ENCODE data around the gene ARAP2. TPM values are rescaled to one million over a fixed set of nuclear protein-coding genes. Genes with fewer than 3 reads are reported as not detected.

Gene ARAP2
- total RNA-seq, 1 experiment from 2014 or later, result under 0.01 TPM

DNA sequence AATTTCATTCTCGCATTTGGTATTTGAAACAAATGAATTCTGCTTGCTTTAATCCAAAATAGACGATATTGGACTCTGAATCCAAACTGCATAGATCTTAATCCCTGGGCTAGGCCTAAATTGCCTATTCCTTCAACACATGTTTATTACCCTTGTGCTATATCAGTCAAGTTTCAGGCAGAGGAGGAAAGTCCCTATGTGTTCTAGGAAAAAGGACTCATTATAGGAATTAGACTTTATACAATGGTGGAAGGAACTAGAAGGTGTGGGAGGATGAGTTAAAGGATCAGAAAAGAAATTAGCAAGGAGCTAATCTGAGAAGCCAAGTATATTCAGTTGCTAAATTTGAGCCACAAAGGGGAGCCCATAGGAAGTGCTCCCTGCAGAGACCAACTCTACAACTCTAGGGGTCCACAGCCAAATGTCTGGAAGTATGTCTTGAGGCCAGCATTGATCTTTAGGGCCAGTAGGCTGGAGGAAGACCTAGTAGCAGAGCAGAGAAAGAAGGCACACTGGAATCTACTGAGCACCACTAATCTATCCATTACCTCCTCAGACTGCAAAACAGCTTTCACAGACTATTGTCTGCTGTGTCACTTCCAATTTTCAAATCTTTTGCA lies 20.0 kb upstream of the ARAP2 start:
- DNase-seq (ENCODE audit: low read depth), result no peak

DNA sequence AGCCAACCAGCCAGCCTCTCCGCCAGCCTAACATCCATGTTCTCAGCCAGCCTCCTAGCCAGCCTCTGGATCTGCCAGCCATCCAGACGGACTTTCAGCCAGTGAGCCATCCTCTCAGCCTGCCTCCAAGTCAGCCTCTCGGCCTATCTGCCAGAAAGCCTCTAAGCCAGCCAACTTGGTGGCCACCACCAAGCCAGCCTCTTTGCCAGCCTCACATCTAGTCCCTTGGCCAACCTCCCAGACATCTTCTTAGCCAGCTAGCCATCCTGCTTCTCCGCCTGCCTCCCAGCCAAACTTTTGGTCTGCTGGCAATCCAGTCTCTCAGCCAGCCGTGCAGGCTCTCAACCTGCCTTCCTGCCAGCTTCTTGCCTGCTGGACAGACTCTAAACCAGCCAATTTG lies 16.4 kb upstream of the ARAP2 start:
- DNase-seq (ENCODE audit: low read depth), result no peak

DNA sequence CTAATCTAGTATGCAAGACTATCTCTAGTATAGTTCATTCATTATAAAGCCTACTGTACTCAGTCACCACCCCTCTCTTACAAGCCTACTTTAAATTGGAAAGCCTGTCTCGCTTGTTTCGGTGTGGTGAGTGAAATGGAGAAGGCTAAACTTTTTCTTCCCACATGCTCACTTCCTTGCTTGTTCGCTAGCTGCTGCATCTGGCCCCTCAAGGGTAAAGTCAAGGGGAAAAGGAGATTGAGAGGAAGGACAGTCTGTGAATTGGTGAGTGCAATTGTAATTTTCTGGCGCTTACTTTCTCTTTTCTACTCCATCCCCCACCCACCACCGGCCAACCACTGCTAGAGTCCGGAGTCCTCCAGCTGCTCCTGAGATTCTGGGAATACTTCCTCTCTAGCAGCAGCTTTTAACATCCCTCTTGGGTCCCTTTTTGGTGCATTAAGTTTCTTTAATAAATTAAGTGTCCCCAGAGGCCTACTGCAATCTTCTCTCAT lies 12.1 kb upstream of the ARAP2 start:
- DNase-seq (ENCODE audit: low read depth), result no peak

DNA sequence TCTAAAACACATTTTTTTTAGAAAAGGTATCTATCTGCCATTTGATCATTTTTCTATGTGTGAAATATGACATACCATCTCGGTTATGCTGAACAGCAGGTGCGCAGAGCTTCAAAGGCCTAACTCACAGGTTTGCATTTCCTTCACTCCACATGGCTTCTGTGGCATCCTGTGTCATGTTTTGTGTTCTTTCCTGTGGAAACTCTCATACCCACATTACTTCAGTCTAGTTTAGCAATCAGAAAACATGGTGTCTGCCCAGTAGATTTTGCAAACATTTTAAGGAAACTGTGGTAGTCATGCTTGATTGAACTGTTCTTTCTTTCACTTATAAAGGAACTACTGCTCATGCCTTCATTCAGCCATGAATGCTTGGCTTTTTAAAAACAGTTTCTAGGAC lies 11.3 kb upstream of the ARAP2 start:
- no peak for DNase-seq (ENCODE audit: low read depth)

DNA sequence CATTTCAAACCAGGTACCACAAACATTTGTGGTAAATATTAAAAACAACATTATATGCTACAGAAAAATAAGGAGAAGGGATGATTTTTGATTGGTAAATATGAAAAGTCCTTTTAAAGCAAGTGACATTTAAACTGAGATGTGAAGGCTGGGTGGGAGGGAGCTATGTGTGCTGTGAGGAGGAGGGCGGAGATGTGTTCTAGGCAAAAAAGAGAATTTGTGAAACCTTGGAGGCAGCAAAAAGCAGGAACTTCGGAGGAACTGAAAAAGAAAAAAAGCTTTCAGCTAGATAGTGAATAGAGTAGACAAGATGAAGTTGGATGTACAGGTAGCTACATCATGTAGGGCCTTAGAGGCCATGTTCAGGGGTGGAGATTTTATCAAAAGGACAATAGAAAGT lies 10.1 kb upstream of the ARAP2 start:
- DNase-seq (ENCODE audit: low read depth), result no peak

DNA sequence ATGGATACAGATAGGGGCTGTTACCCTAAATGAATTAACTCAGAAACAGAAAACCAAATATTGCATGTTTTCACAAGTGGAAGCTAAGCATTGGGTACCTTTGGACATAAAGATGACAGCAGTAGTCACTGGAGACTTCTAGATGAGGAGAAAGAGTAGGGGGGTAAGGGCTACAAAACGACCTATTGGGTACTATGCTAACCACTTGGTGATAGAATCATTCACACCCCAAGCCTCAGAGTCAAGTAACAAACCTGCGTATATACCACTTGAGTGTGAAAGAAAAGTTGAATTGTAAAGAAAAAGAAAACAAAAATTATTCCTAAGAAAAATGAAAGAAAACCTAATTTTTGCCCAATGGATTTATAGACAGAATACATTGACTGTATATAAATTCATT lies 7.7 kb upstream of the ARAP2 start:
- no peak for DNase-seq (ENCODE audit: low read depth)

DNA sequence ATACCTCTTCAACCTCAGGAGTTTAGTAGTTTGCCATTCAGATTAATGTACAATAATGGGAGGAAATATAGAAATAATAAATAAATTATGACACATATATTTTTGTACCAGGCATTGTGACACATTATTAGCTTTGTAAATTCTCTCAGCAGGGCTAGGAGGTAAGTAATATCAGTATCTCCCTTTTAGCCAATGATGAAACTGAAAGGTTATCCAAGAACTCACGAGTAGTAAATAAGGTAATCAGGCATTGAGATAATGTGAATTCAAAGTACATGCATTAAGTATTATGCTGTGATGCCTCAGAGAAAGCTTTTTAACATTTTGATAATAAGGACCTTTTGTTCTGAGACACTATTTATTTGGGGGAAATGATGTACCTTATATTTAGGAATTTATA lies 5.3 kb upstream of the ARAP2 start:
- DNase-seq (ENCODE audit: low read depth), result no peak

DNA sequence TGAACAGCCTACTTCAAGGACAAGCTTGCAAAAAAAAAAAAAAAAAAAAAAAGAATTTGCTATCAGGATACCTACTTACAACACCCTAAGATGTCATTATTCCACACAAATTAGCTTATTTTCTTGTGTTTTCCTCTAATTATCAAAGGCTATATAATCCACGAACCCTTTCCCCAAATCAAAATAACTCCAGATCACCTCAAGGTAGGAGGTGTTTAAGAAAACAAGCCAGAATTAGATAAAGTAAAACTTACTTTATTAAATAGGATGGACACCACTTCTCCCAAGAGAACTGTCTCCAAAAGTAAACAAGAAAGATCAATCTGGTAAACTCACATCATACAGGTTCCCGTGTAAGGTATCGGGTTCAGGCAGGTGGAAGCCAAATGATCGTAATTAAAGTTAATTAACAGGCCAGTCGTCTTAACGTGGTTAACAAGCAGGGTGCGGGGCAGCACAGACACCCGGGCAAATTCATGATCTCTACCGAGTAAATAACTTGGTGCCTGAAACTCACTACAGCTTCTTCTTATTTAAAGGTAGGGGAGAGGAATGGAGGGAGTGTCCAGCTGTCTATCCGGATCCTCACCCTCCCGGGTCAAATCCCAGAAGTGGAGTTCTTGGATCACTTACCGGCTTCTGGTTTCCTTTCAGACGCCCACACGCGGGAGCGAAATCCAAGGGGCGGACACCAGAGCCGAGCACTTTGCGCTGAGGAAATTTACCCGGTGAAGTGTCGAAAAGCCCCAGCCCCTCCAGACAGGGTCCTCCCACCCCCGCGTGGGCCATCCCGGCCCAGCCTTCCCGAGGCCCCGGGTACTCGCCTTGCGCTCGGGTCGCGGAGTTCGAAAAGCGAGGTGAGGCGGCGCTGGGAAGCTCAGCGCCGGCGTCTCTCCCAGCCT lies 708 bp downstream of the ARAP2 start:
- no peak for DNase-seq (ENCODE audit: low read depth)

DNA sequence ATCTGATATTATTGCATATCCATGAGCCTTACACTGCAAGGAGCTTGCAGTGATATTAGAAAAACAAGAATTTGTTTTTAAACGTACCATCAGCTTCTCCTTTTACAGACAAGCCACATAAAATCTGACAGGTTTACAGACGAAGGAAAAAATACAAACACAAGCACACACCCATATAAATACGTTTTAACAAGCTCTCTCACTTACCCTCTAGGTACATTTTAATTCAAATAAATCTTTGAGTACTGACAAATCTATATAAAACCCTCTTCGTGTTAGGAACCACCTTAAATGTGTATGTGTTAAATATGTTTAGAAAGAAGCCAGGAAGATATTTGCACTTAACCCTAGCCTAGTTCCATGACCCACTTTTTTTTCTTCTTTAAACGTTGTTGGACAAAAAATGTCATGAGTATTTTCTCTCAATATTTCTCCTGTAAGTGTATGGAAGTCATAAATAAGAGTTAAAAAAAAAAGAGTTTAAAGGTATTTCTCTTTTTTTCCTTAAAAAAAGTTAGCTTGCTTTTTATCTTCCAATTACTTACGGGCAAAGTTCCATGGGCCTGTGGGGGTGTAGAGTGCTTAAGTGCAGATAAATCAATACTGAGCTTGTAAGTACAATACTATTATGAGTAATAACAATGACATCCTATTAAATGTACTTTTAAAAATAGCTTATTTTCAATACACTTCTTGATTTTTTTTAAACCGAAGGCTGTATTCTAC lies 1.5 kb downstream of the ARAP2 start:
- DNase-seq (ENCODE audit: low read depth), result no peak

DNA sequence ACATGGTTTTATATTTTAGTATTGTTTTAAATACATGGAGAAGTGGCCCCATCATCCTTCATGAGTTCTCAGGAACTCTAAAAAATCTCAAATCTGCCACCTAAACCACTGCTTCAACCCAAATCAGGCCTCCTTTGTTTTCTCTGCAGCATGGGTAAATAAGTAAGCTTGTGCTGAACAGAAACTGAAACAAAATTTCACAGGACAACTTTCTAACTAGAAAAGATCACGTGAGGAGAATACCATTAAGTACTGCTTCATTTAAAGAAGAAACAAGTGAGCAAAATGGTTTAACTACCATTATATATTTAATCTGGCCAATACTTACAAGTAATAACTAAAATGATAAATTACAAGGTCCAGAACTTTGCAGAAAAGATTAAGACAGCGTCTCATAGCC lies 2.5 kb downstream of the ARAP2 start:
- no peak for DNase-seq (ENCODE audit: low read depth)

DNA sequence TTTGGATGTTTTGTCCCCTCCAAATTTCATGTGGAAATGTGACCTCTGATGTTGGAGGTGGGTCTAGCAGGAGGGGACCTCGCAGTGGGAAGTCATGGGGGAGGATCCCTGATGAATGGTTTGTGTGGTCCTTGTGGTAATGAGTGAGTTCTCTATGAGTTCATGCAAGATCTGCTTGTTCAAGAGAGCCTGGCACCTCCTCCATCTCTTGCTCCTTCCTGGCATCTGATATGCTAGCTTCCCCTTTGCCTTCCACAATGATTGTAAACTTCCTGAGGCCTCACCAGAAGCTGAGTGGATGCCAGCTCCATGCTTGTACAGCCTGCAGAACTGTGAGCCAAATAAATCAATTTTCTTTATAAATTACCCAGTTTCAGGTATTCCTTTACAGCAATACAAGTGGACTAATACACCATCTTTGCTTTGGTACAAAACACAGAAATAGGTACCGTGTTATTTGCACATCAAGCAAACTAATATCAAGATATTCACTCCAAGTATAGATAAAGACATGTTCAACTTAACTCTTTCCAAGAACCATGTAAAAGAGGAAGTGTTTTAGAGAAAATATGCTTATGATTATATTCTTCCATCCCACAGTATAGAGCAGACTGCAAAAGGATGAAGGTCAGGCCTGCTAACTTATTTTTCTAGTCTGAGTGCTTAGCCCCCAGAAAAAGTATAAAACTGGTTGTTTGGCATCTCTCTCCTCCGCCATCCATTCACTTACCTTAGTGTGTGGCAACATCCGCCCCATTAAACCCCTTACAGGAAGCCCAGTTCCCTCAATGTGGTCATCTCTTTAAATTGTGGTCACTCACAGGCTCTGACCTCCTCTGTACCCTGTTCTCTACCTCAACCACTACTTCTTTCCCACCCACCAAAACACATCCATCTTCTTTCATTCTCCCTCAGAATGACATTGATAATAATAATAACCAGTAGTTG lies 6.7 kb downstream of the ARAP2 start:
- DNase-seq (ENCODE audit: low read depth), result no peak

DNA sequence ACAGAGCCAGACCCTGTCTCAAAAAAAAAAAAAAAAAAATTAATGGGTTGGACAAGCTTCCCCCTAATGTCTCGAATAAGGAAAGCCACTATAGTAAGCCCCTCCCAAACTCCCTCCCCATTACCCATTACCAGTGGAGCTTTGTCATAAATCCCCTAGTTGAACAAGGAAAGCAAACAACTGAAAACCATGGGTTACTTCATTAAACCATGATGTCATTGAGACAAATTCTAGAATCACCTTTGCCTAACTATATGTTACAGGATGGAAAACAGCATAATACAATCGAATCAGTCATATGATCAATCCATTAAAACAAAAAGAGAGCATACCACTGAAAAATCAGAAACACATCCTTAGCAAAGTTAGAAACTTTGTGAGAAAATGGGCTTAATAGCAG lies 8.2 kb downstream of the ARAP2 start:
- DNase-seq (ENCODE audit: low read depth), result no peak

DNA sequence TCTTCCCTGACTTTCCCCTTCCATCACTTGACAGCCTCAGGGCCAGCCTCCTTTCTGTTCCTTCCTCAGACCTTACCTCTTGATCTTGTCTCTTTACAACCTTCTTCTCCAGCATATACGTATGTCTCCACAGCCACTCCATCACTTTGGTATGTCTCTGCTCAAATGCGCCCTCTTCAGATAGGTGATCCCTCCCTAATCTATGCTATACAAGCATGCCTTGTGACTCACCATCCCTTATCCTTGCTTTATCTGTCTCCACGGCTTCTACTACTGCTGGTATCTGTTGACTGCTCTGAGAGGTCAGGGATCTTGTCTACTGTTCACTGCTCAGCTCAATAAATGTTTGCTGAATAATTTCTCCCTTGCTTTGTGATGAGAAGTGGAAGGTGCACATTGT lies 9.0 kb downstream of the ARAP2 start:
- no peak for DNase-seq (ENCODE audit: low read depth)

DNA sequence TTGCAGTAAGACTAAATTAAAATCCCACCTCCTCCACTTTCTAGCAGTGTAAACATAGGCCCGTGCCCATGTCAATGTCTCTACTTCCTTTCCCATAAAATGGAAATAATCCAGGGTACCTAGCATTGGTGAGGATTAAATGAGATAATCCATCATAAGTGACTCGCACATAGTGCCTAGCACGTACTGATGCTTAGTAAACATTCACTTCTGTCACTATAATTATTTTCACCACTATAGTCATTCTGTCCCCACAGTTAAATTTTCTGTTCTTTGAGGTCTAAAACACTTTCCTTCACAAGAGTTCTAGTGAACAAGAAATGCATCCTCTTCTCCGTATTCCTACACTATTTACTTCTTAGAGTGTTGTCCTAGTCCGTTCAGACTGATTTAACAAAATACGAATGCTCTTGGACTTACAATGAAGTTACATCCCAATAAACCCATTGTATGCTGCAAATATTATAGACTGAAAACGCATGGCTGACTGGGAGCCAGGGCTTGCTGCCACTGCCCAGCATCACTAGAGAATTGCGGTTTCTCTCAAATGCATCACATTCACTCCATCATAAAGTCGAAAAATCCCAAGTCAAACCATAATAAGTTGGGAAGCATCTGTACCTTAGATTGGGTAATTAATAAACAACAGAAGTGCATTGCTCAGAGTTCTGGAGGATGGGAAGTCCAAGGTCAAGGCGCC lies 10.6 kb downstream of the ARAP2 start:
- DNase-seq (ENCODE audit: low read depth), result no peak

DNA sequence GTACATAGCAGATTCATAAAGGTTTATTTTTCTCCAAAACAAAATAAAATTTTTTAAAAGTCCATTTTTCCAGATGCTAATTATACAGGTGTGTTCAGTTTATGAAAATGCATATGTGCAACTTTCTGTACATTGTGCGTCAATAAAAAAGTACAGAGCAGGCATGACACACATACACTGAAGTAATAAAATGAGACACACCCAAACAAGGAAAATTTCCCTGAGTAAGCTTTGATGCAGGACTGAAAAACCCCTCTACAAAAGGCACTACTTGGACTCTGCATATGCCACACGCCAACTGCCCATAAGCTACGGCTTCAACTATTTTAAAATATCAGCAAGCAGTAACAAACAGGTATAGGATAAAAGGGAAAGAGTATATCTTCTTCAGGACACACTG lies 13.8 kb downstream of the ARAP2 start:
- no peak for DNase-seq (ENCODE audit: low read depth)

DNA sequence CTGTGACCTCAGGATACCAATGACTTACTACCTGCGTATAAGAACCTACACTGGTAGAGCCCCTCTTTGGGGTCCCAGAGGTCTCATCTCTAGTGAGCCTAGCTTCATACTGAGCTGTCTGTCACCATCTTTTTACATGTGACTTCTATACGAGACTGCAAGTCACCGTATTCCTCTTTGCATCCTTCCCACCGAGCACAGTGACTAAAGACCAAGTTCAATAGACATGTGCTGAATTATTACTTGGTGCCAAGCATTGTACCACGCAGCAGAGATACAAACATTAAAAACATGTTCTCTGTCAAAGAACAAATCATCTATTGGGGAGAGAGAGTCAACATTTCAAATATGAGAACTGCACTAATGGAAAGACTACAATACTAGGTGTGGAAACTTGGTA lies 16.4 kb downstream of the ARAP2 start:
- no peak for DNase-seq (ENCODE audit: low read depth)

DNA sequence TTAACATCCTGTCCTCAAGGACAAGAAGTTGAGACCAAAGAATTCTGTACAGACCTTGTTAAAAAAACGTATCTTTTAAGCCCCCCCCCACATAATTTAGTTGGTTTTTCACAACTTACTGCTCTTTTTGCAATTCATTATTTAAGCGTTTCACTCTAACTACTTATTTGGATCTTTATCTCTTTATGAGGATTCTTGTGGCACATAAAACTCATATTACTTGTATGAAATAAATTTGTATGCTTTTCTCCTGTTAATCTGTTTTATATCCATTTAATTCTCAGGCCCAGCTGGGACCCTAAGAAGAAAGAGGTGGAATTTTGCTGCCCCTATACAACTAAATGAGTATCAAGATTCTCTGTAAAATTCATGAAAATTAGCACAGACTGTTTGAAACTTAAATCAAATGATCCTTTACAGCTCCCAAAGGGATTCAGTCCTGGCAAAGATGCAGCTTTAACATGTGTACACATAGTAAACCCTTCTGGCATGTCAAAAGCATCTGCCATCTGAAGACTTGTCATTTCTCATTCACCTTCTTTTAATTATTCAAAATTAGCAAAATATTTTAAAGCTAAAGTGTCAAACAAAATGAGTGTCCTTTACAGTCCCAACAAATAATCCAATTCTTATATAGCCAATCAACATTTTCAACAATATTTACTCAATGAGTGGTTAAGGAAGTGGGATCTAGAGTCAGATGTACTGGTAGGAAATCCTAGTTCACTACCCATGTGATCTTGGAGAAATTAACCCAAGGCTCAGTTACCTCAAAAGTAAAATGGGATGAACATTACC lies 17.7 kb downstream of the ARAP2 start:
- no peak for DNase-seq (ENCODE audit: low read depth)

DNA sequence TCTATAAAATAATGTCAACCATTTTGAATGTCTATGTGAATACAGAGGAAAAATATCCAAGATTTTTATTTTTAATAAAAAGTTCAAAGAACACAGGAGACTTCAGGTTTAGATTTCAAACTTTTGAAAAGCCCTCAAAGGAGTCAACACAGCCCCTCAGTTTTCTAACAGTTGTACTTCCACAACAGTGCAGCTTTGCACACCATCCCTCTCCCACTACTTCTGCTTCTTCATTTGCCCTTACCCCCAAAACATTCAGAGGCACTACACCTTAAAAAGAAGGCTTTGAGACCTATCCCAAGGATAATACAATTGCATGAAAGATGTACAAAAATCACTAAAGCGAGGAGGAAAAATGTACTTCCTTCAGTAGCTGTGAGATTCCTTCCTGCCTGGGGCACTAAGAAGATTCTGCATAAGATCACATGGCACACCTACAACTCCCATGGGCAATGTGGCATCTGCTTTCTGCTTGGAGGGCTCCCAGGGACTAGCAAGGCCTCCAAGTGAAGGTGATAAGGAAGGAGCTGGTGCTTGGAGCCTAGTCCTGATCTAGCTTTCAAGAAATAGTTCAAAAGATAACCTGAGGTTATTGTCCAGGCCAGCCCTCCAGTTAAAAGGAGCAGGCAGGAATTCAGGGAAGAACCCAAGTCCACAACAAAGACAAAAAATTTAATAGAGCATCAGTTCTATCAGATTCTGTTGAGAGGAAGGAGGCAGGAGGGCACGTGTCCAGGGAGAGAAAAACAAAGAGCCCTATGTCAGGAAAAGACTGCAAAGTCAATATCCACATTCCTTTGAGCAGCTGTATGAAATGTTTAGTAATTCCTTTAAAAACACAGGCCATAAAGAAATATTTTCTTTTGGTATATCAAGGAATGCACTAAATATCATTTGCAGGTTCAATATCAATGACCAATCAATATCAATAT lies 19.1 kb downstream of the ARAP2 start:
- DNase-seq (ENCODE audit: low read depth), result no peak

DNA sequence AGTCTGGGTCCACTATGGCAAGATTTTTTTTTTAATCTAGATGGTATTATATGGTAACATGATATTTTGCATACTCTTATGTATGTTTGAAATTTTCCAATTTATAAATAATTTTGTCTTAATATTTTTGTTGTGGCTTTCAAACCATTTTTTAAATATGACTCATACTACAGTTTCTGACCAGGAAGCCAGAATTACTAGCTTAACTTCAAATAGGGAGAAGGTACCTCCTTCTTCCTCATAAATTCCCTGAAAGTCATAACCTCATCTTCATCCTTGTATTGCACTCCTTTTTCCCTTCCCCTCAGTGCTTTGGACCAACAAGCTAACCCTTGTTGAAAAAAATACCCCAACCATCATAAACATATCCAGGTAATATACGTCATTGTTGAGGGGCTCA lies 21.6 kb downstream of the ARAP2 start:
- no peak for DNase-seq (ENCODE audit: low read depth)
